Immature natural killer cell (primary cell): Measurements from ENCODE around the gene OAF. TPM values are rescaled to one million over a fixed set of nuclear protein-coding genes. Genes with fewer than 3 reads are reported as not detected.

Source experiments
- DNase-seq, 3 donors: peaks; one replicate each; pipeline ENCODE4 v3.0.0; 2022; ENCODE audit warnings: mixed read lengths in 1 of 3
- H3K27ac Mint-ChIP-seq, 6 donors: one replicate each; pipeline ENCODE4 v1.8.0; 2020; ENCODE audit warnings: mixed read lengths in 6 of 6, mild to moderate bottlenecking in 5 of 6, inconsistent platforms in 4 of 6, moderate library complexity in 3 of 6
- H3K27me3 Mint-ChIP-seq, 3 donors: one replicate each; pipeline ENCODE4 v1.8.0; 2020 to 2021; ENCODE audit warnings: low read depth in 3 of 3, mild to moderate bottlenecking in 3 of 3, mixed read lengths in 3 of 3, moderate library complexity in 3 of 3, inconsistent platforms in 1 of 3
- H3K36me3 Mint-ChIP-seq, 3 donors: one replicate each; pipeline ENCODE4 v1.8.0; 2020; ENCODE audit warnings: mixed read lengths in 3 of 3, inconsistent platforms in 2 of 3, mild to moderate bottlenecking in 2 of 3
- H3K4me1 Mint-ChIP-seq, 2 donors: one replicate each; pipeline ENCODE4 v1.8.0; 2020; ENCODE audit warnings: inconsistent platforms in 2 of 2, mild to moderate bottlenecking in 2 of 2, mixed read lengths in 2 of 2, moderate library complexity in 1 of 2
- H3K4me3 Mint-ChIP-seq, 5 donors: one replicate each; pipeline ENCODE4 v1.8.0; 2020; ENCODE audit warnings: mild to moderate bottlenecking in 5 of 5, mixed read lengths in 5 of 5, inconsistent platforms in 3 of 5, moderate library complexity in 3 of 5
- H3K9me3 Mint-ChIP-seq, 6 donors: one replicate each; pipeline ENCODE4 v1.8.0; 2020; ENCODE audit warnings: mild to moderate bottlenecking in 6 of 6, mixed read lengths in 6 of 6, inconsistent platforms in 4 of 6, moderate library complexity in 3 of 6
- polyA plus RNA-seq, 3 donors: library from polyadenylated mRNA; unstranded; fragments of 300-500 nt; fragmentation: Illumina TruSeq; gene quantifications; one replicate each; pipeline ENCODE4 v1.2.3, GENCODE V29; 2021

OAF gene
- polyA plus RNA-seq, 3 donors from 2014 or later: 1.9 to 2.5 (median 2.4) TPM

DNA sequence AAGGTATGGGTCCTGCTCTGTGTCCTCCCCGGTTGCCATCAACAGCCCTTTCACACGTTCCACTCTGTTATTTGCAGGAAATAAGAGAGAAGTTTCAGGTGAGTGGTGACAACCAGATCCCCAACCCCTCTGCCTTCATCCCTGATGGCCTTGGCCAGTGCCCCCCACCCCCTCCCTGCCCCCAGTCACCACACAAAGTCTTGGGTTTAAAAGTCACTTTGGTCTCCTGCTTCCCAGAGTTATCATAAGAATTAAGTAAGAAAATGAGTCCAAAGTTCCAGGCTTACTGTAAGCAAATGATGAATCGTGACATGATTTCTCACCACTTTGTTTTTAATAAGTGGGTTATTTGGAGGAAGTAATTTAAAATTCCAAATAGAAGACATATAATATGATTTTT is 9.2 kb upstream of the OAF start:
- no peaks in the 10 kb centered on the region for H3K4me1 Mint-ChIP-seq
- H3K27me3 Mint-ChIP-seq: peaks cover 4 to 9% (median 4%) of the 10 kb centered on the region in 3 donors

DNA sequence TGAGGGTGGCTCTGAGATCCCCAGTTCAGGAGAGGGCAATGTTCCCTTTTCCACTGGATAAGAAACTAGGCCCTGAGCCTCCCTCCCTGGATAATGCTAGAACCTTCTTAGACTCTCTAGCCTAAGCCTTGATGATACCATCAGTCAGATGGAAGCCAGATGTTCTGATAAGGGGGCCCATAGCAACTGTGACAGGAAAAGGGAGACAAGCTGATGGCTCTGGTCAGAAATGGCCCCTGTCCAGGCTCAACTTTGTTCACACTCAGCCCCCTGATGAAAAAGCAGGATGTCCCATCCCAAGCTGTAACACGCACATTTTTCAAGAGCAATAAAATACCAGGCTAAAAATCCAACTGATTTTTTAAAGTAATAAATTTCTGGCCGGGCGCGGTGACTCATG is 7.2 kb upstream of the OAF start:
- Mint-ChIP-seq H3K27me3 (peaks cover 8 to 13% (median 9%) of the 10 kb centered on the region in 3 donors), H3K36me3 (no peaks in the 10 kb centered on the region), H3K9me3 (no peaks in the 10 kb centered on the region), H3K27ac (no peak overlapping the region), H3K4me3 (no peak overlapping the region), H3K4me1 (peaks cover 0 to 7% of the 10 kb centered on the region in 2 donors)
- DNase-seq: no peak

More for the DNA sequence above, 9.2 kb upstream of the OAF start:
- H3K4me3 Mint-ChIP-seq: no peak overlapping the region
- no peaks in the 10 kb centered on the region for H3K36me3 Mint-ChIP-seq
- no peaks in the 10 kb centered on the region for H3K9me3 Mint-ChIP-seq
- no peak overlapping the region for H3K27ac Mint-ChIP-seq
- DNase-seq: no peak

DNA sequence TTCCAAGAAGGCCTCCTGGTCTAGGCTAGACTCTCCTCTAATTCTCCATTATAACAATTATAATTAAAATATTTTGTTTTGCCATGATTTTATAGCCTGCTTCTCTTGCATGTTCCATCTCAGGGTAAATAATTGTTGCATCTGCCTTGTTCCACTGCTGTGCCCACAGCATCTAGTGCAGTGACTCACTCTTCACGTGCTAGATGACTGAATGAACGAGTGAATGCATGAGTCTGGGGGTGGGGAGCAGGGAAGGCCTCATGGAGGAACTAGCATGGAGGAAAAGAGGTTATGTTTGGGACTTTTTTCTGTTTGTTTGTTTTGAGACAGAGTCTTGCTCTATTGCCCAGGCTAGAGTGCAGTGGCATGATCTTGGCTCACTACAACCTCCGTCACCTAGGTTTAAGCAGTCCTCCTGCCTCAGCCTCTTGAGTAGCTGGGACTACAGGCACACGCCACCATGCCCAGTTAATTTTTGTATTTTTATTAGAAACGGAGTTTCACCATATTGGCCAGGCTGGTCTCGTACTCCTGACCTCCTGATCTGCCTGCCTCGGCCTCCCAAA is 5.2 kb upstream of the OAF start:
- Mint-ChIP-seq H3K9me3 (no peaks in the 10 kb centered on the region), H3K27me3 (peaks cover 8 to 14% (median 8%) of the 10 kb centered on the region in 3 donors), H3K4me1 (peaks cover 7 to 18% of the 10 kb centered on the region in 2 donors)

GRCh38 chr11:120207512-120207911 is 3.3 kb upstream of the OAF start:
- H3K4me3 Mint-ChIP-seq: no peak overlapping the region
- DNase-seq: no peak
- peaks cover 13 to 24% of the 10 kb centered on the region in 2 donors for H3K4me1 Mint-ChIP-seq
- H3K27me3 Mint-ChIP-seq: peaks cover 9 to 16% (median 11%) of the 10 kb centered on the region in 3 donors
- H3K9me3 Mint-ChIP-seq: peaks cover 0 to 2% (median 0%) of the 10 kb centered on the region in 6 donors
- no peaks in the 10 kb centered on the region for H3K36me3 Mint-ChIP-seq
- no peak overlapping the region for H3K27ac Mint-ChIP-seq

More for the DNA sequence above, 5.2 kb upstream of the OAF start:
- H3K36me3 Mint-ChIP-seq: no peaks in the 10 kb centered on the region
- H3K4me3 Mint-ChIP-seq: no peak overlapping the region
- H3K27ac Mint-ChIP-seq: no peak overlapping the region
- no peak for DNase-seq

DNA sequence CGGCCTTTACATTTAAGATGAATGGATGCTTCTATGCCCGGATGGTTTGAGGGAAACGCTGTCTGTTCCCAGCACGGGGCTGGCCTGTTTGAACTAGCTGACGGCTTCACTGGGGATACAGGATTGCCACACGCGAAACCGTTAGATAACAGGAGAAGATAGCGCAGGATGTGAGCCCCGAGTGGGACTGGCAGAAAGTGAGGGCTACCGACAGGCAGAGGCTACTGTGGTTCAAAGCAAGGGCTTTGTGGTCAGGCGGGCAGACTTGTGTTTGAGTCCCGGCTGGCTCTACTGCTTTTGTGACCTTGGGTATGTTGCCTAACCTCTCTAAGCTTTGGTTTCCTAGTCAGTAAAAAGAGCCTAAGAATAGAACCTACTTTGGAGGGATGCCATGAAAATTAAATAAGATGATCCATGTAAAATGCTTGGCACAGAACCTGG is 2.8 kb upstream of the OAF start:
- peaks cover 13 to 24% of the 10 kb centered on the region in 2 donors for H3K4me1 Mint-ChIP-seq
- no peaks in the 10 kb centered on the region for H3K36me3 Mint-ChIP-seq

GRCh38 chr11:120208777-120209176 is 2.1 kb upstream of the OAF start:
- Mint-ChIP-seq H3K4me3 (peak overlapping the region; percentile 18 to 90 (median 51)), H3K4me1 (peaks cover 13 to 24% of the 10 kb centered on the region in 2 donors), H3K27me3 (peaks cover 9 to 16% (median 11%) of the 10 kb centered on the region in 3 donors), H3K9me3 (peaks cover 0 to 2% (median 0%) of the 10 kb centered on the region in 6 donors), H3K36me3 (no peaks in the 10 kb centered on the region), H3K27ac (no peak overlapping the region)
- no peak for DNase-seq

More for the DNA sequence above, 2.8 kb upstream of the OAF start:
- Mint-ChIP-seq H3K27ac (no peak overlapping the region), H3K4me3 (peak overlapping the region in 3 of 5 donors; percentile 34 to 88 (median 51)), H3K27me3 (peaks cover 9 to 16% (median 11%) of the 10 kb centered on the region in 3 donors), H3K9me3 (peaks cover 0 to 2% (median 0%) of the 10 kb centered on the region in 6 donors)
- DNase-seq: no peak

DNA sequence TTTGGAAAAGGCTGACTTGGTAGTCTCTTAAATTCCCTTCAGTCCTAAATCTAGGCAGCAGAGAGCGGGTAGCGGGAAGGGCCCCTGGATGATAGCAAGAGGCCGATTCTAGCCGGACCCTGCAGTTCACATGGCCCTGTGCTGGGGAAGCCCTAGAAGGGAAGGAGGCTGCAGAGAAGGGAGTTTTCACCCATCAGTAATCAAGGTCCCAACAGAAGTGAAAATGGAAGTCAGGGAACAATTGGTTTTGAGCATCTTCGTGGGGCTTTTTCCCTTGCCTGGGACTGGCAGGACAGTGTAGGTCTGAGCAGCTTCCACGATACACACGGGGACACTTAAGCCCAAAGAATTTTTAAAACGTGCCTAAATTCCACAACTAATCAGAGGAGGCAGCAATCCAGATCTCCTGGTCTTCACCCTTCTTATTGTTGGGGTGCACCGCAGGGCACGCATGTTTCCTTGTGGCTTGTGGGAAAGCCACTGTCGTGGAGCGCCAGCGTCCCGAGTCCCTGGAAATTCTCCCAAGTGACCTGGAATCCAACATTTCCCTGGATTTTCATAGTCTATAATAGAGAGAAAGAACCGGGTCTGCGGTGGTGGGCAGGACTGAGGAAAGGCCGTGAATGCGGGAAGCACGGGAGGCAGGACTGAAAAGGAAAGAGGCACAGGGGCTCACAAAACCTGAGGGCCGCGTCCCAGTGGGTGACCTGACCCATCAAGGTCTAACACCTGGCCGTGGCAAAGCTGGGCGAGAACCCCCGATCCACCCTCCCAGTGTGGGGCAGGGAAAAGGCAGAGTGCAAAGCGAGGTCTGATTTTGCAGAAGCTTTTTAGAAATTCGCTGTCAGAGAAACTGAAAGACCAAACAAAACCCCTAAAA is 846 bp upstream of the OAF start:
- peaks cover 13 to 24% of the 10 kb centered on the region in 2 donors for H3K4me1 Mint-ChIP-seq
- H3K9me3 Mint-ChIP-seq: peaks cover 0 to 2% (median 0%) of the 10 kb centered on the region in 6 donors
- peak overlapping the region in 5 of 6 donors; percentile 24 to 92 (median 64) for H3K27ac Mint-ChIP-seq
- H3K27me3 Mint-ChIP-seq: peaks cover 9 to 16% (median 9%) of the 10 kb centered on the region in 3 donors
- peak overlapping the region; percentile 88 to 92 (median 90) for H3K4me3 Mint-ChIP-seq
- no peak for DNase-seq
- H3K36me3 Mint-ChIP-seq: no peaks in the 10 kb centered on the region

- H3K4me3 Mint-ChIP-seq: peak overlapping the region; percentile 87 to 95 (median 88)
- no peaks in the 10 kb centered on the region for H3K36me3 Mint-ChIP-seq
- H3K9me3 Mint-ChIP-seq: peaks cover 0 to 2% (median 0%) of the 10 kb centered on the region in 6 donors
- DNase-seq: peak in 1 of 3 donors; percentile 7
- H3K27me3 Mint-ChIP-seq: peaks cover 7 to 14% (median 8%) of the 10 kb centered on the region in 3 donors
- H3K4me1 Mint-ChIP-seq: peaks cover 13 to 24% of the 10 kb centered on the region in 2 donors
- H3K27ac Mint-ChIP-seq: peak overlapping the region in 4 of 6 donors; percentile 67 to 75 (median 70)
Measured at GRCh38 chr11:120211522-120212258, 858 bp downstream of the OAF start.

- Mint-ChIP-seq H3K27me3 (peaks cover 7 to 13% (median 8%) of the 10 kb centered on the region in 3 donors), H3K4me1 (peaks cover 13 to 24% of the 10 kb centered on the region in 2 donors), H3K36me3 (no peaks in the 10 kb centered on the region), H3K9me3 (peaks cover 0 to 2% (median 0%) of the 10 kb centered on the region in 6 donors), H3K27ac (peak overlapping the region in 1 of 6 donors; percentile 79), H3K4me3 (peak overlapping the region in 4 of 5 donors; percentile 65 to 89 (median 77))
- DNase-seq: no peak
Measured at GRCh38 chr11:120212259-120212878, 1.5 kb downstream of the OAF start.

DNA sequence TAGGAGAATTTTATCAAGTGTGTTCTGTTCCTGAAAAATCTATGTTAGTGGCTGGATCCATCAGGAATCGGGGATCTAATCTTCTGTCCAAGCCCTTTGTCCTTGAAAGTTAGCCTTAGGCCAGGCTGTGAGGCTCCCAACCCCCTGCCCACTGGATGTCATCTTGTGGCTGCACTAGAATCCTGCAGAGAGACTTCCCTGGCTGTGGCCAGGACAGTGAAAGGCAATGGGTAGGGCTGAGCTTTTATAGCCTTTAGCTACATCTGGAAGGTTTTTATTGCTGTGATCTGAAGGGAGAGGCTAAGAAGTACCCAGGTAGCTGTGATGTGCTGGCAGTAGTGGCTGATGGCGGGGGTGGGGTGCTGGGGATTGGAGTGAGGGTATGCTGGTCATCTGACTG is 2.1 kb downstream of the OAF start:
- H3K36me3 Mint-ChIP-seq: no peaks in the 10 kb centered on the region
- peak overlapping the region in 4 of 5 donors; percentile 14 to 42 (median 26) for H3K4me3 Mint-ChIP-seq
- no peak for DNase-seq
- peaks cover 4 to 9% (median 6%) of the 10 kb centered on the region in 3 donors for H3K27me3 Mint-ChIP-seq
- H3K4me1 Mint-ChIP-seq: peaks cover 13 to 23% of the 10 kb centered on the region in 2 donors
- peaks cover 0 to 2% (median 0%) of the 10 kb centered on the region in 6 donors for H3K9me3 Mint-ChIP-seq
- H3K27ac Mint-ChIP-seq: peak overlapping the region in 1 of 6 donors; percentile 40

GRCh38 chr11:120214581-120214980 is 3.7 kb downstream of the OAF start:
- Mint-ChIP-seq H3K36me3 (no peaks in the 10 kb centered on the region), H3K4me3 (no peak overlapping the region), H3K9me3 (peaks cover 0 to 2% (median 0%) of the 10 kb centered on the region in 6 donors), H3K4me1 (peaks cover 13 to 15% of the 10 kb centered on the region in 2 donors), H3K27me3 (peaks cover 4 to 5% (median 4%) of the 10 kb centered on the region in 3 donors), H3K27ac (no peak overlapping the region)
- no peak for DNase-seq

GRCh38 chr11:120215634-120216033 is 4.8 kb downstream of the OAF start:
- H3K36me3 Mint-ChIP-seq: no peaks in the 10 kb centered on the region
- no peak overlapping the region for H3K4me3 Mint-ChIP-seq
- H3K9me3 Mint-ChIP-seq: peaks cover 0 to 2% (median 0%) of the 10 kb centered on the region in 6 donors
- H3K27me3 Mint-ChIP-seq: peaks cover 2 to 4% (median 3%) of the 10 kb centered on the region in 3 donors
- no peak overlapping the region for H3K27ac Mint-ChIP-seq
- H3K4me1 Mint-ChIP-seq: peaks cover 6% of the 10 kb centered on the region in 2 donors
- DNase-seq: no peak
